ENCODE results near the gene PRAC2. TPM values are rescaled to one million over a fixed set of nuclear protein-coding genes. Genes with fewer than 3 reads are reported as not detected.

PRAC2 gene
- total RNA-seq, 4 donors from 2014 or later, result not detected

DNA sequence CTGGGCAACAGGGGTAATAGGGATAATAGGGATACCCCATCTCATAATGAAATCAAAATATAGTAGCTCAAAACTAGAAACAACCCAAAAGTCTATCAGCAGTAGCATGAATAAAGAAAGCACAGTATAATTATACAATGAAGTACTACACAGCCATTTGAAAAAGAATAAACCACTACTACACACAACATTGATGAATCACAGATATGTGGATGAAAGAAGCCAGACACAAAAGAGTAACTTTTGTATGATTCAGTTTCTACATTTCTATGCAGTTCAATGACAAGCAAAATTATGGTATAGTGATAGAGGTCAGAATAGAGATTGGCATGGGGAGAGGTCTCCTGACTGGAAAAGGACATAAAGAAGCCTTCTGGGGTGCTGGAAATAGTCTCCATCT, 8.4 kb downstream of the PRAC2 start:
- no peak for DNase-seq
- Histone ChIP-seq H3K4me3 (replicated peaks in 1 of 3) (no peak overlapping the region), H3K36me3 (no peaks in the 10 kb centered on the region), H3K27ac (no peak overlapping the region), H3K27me3 (peaks cover 67% of the 10 kb centered on the region), H3K4me1 (peaks cover 3 to 18% of the 10 kb centered on the region in 2 donors), H3K9me3 (no peaks in the 10 kb centered on the region)
- intact Hi-C loops (cut with DNase I), result loop anchor here (10.0 kb wide), 1 partner anchor 263 kb away; the partner anchor contains the start of gene IGF2BP1
- no peak for TF ChIP-seq POLR2A (IDR thresholded peaks at IDR 0.05)
- TF ChIP-seq, protein P1, sequence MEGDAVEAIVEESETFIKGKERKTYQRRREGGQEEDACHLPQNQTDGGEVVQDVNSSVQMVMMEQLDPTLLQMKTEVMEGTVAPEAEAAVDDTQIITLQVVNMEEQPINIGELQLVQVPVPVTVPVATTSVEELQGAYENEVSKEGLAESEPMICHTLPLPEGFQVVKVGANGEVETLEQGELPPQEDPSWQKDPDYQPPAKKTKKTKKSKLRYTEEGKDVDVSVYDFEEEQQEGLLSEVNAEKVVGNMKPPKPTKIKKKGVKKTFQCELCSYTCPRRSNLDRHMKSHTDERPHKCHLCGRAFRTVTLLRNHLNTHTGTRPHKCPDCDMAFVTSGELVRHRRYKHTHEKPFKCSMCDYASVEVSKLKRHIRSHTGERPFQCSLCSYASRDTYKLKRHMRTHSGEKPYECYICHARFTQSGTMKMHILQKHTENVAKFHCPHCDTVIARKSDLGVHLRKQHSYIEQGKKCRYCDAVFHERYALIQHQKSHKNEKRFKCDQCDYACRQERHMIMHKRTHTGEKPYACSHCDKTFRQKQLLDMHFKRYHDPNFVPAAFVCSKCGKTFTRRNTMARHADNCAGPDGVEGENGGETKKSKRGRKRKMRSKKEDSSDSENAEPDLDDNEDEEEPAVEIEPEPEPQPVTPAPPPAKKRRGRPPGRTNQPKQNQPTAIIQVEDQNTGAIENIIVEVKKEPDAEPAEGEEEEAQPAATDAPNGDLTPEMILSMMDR (IDR thresholded peaks at IDR 0.05), result no peak

DNA sequence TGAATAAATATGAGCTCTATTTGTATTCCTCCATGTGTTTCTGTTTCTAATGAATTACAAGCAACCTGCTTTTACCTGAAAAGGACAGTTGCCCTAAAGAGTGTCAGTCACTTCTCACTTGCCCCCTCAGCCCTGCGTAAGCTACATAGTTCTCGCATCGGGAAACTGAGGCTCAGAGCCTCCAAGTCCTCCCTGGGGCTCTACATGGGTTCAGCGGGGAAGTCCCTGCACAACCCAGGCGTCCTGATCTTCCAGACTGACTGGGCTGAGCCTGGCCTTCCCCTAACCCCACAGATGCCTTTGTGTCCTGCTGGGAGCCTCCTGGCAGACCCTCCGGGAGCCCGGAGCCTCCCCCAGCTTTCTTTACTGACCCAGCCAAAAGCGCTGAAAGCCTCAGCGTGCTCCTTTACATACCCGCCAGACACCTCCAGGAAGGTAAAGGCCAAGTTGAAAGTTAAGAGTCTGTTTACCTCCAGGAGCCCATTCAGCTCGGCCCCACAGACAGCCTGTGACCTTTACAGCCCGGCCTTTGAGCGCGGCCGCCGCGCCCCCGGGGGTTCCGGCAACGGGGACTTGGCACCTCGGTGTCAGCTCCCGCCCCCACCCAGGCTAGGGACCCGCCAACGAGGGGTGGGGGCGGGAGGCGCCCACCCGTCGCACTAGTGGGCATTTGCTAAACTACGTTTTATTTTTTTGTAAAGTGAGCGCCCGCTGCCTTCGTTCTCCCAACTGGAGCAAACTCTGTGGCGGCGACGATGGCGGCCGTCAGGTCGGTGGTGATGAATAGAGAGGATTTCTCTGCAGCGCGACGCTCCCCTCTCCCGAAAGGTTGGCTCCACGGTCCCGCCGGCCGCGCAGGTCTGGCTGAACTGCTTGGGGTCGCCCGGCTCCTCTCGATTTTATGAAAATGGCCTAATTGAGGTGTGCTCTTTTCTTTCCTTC, 10.0 kb downstream of the PRAC2 start:
- intact Hi-C loops (cut with DNase I), result loop anchor here (10.0 kb wide), 1 partner anchor 262 kb away; the partner anchor contains the start of gene IGF2BP1
- Histone ChIP-seq H3K9me3 (no peaks in the 10 kb centered on the region), H3K4me1 (peaks cover 3 to 18% of the 10 kb centered on the region in 2 donors), H3K36me3 (no peaks in the 10 kb centered on the region), H3K4me3 (replicated peaks in 1 of 3) (no peak overlapping the region), H3K27me3 (peaks cover 62% of the 10 kb centered on the region), H3K27ac (no peak overlapping the region)
- 5 to 6% methylated on average over 36 to 41 of the region's 50 CpGs for WGBS, 2 donors
- TF ChIP-seq, protein P1 (IDR thresholded peaks at IDR 0.05), result no peak
- TF ChIP-seq POLR2A (IDR thresholded peaks at IDR 0.05), result no peak
- no peak for DNase-seq

DNA sequence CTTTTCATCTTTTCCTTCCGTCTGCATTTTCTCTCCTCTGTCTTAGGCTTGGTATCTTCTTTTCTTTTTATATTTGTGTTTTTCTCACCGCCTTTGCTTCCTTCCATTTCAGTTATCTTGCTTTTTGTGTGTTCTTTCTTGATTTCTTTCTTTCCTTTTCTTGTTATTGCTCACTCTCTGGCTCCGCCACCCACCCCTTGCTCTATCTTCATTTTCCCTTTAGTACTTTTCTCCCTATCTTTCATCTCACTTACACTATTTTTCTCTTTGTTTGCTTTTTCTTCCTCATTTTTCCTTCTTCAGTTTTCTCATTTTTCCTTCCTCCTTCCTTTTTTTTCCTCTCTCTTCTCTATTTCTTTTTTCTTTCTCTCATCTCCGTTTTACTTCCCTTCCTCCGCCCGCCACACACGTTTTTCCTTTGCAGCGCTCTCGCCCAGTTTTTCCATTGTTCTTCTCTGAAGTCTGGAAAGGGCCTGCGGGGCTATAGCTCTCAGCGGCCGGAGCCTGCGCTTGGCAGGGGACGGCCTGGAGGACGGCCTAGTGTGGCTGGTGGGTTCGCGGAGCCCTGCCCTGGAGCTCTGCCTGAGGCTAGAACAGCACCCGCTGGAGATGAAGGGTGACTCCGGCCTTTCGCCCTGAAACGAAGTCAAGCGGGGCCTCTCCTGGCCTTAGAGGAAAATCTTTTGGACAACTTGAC, 10.8 kb downstream of the PRAC2 start:
- Histone ChIP-seq H3K4me1 (peaks cover 3 to 10% of the 10 kb centered on the region in 2 donors), H3K27ac (no peak overlapping the region), H3K9me3 (no peaks in the 10 kb centered on the region), H3K4me3 (replicated peaks in 1 of 3) (no peak overlapping the region), H3K36me3 (no peaks in the 10 kb centered on the region), H3K27me3 (peaks cover 65% of the 10 kb centered on the region)
- TF ChIP-seq POLR2A (IDR thresholded peaks at IDR 0.05), result no peak
- TF ChIP-seq, protein P1 (IDR thresholded peaks at IDR 0.05), result no peak
- WGBS, 2 donors, result 11 to 14% methylated on average over 19 to 22 of the region's 22 CpGs
- intact Hi-C loops (cut with DNase I), result loop anchor here (10.0 kb wide), 1 partner anchor 261 kb away; the partner anchor contains the start of gene IGF2BP1
- no peak for DNase-seq

DNA sequence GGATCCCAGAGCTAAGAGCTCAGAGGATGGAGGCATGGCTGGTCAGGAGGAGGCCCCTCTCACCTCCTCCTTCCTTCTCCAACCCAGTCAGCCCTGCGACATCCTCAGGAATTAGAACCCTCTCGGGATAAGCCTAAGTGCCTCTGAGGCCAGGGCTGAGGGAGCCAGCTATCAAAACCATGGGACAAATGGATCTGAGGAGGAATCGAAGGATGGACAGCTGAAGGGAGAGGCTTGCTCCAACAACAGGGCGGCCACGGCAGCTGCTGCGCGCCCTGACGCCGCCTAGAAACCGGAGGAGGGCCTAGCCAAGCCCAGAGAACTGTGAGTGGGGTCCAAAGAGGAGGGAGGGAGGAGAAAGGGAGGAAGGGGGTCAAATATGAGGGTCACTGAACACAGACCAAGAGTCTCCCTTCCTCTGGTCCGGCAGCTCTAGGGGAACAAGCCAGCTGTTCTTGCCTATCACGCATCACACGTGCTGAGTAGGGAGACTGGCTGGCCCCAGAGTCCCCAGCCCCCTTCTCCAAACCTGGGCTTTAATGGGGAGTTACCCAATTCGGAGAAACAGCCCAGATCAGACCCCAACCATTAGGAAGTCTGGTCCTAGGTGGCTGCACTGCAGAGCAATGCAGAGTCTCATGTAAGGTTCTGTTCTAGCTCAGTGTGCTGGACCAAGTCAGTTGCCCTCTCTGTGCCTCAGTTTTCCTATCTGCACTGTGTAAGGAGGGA, 11.5 kb downstream of the PRAC2 start:
- Histone ChIP-seq H3K27ac (no peak overlapping the region), H3K9me3 (no peaks in the 10 kb centered on the region), H3K27me3 (peaks cover 65% of the 10 kb centered on the region), H3K36me3 (no peaks in the 10 kb centered on the region), H3K4me1 (peaks cover 3 to 4% of the 10 kb centered on the region in 2 donors), H3K4me3 (replicated peaks in 1 of 3) (no peak overlapping the region)
- WGBS, 2 donors, result 4 to 5% methylated on average over 11 to 14 of the region's 14 CpGs
- intact Hi-C loops (cut with DNase I), result loop anchor here (10.0 kb wide), 1 partner anchor 260 kb away; the partner anchor contains the start of gene IGF2BP1
- DNase-seq, result no peak
- TF ChIP-seq, protein P1 (IDR thresholded peaks at IDR 0.05), result no peak
- no peak for TF ChIP-seq POLR2A (IDR thresholded peaks at IDR 0.05)
